ENCODE data around the gene CADM3. TPM values are rescaled to one million over a fixed set of nuclear protein-coding genes. Genes with fewer than 3 reads are reported as not detected.

Gene CADM3
- total RNA-seq, 1 experiment from 2014 or later: 0.28 TPM

- DNase-seq (ENCODE audit: low read depth, low spot score) (no peak), ATAC-seq (no peak)
- H3K36me3 ChIP-seq (ENCODE audit: control insufficient read depth, insufficient read depth, low read length): no peaks in the 10 kb centered on the region
- ChIA-PET POLR2A (no interaction called here), CTCF (no interaction called here)
- H3K4me1 ChIP-seq (ENCODE audit: control insufficient read depth, insufficient read depth, low read length): no peaks in the 10 kb centered on the region
- H3K27me3 ChIP-seq (ENCODE audit: control insufficient read depth, insufficient read depth, low read length): no peaks in the 10 kb centered on the region
- H3K4me3 ChIP-seq (ENCODE audit: low read depth in 2 of 2, low read length in 2 of 2): no peak overlapping the region
- in situ Hi-C loops (cut with HindIII; ENCODE audit: low pct_unique_long_range_greater_than_20kb, low sequenced_read_pairs) (no loop called here), intact Hi-C loops (cut with micrococcal nuclease; ENCODE audit: unreplicated experiment) (no loop called here)
- TF ChIP-seq CTCF (IDR thresholded peaks at IDR 0.05) (no peak), TCF7L2 (IDR thresholded peaks at IDR 0.05; ENCODE audit: low read depth, low read length) (no peak), REST (IDR thresholded peaks at IDR 0.05; ENCODE audit: insufficient read depth in 1 of 2, low read depth in 2 of 2, low read length in 1 of 2) (no peak), SIN3A (IDR thresholded peaks at IDR 0.05; ENCODE audit: borderline replicate concordance, insufficient read depth, low read depth, low read length) (no peak), POLR2AphosphoS5 (IDR thresholded peaks at IDR 0.05; ENCODE audit: low read depth, low read length) (no peak)
- no TSS peak for BruUV-seq (replicated peaks)
- H3K9me3 ChIP-seq (ENCODE audit: control insufficient read depth, insufficient read depth, low read depth, low read length): 0 out of 2 replicates have a peak, but pooled peaks cover 2% of the 10 kb centered on the region
- no peak overlapping the region for H3K27ac ChIP-seq (ENCODE audit: low read length)
Observed at GRCh38 chr1:159247266-159247665, 75.9 kb downstream of the CADM3 start.

GRCh38 chr1:159248311-159248710 is 76.9 kb downstream of the CADM3 start:
- H3K36me3 ChIP-seq (ENCODE audit: control insufficient read depth, insufficient read depth, low read length): no peaks in the 10 kb centered on the region
- intact Hi-C loops (cut with micrococcal nuclease; ENCODE audit: unreplicated experiment): no loop called here
- TF ChIP-seq SIN3A (IDR thresholded peaks at IDR 0.05; ENCODE audit: borderline replicate concordance, insufficient read depth, low read depth, low read length): no peak
- TF ChIP-seq CTCF (IDR thresholded peaks at IDR 0.05): no peak
- no peak for TF ChIP-seq POLR2AphosphoS5 (IDR thresholded peaks at IDR 0.05; ENCODE audit: low read depth, low read length)
- no peak for TF ChIP-seq TCF7L2 (IDR thresholded peaks at IDR 0.05; ENCODE audit: low read depth, low read length)
- no peak for TF ChIP-seq REST (IDR thresholded peaks at IDR 0.05; ENCODE audit: insufficient read depth in 1 of 2, low read depth in 2 of 2, low read length in 1 of 2)
- no TSS peak for BruUV-seq (replicated peaks)
- DNase-seq (ENCODE audit: low read depth, low spot score) (no peak), ATAC-seq (no peak)
- H3K27ac ChIP-seq (ENCODE audit: low read length): no peak overlapping the region
- CTCF ChIA-PET: no interaction called here
- H3K4me3 ChIP-seq (ENCODE audit: low read depth in 2 of 2, low read length in 2 of 2): no peak overlapping the region
- no peaks in the 10 kb centered on the region for H3K4me1 ChIP-seq (ENCODE audit: control insufficient read depth, insufficient read depth, low read length)
- no peaks in the 10 kb centered on the region for H3K27me3 ChIP-seq (ENCODE audit: control insufficient read depth, insufficient read depth, low read length)
- in situ Hi-C loops (cut with HindIII; ENCODE audit: low pct_unique_long_range_greater_than_20kb, low sequenced_read_pairs): no loop called here
- 0 out of 2 replicates have a peak, but pooled peaks cover 2% of the 10 kb centered on the region for H3K9me3 ChIP-seq (ENCODE audit: control insufficient read depth, insufficient read depth, low read depth, low read length)
- POLR2A ChIA-PET: interaction anchor here (0.7 kb wide), 1 partner anchor 36 kb away, joined by 5 read pairs; no protein-coding TSS in a partner anchor
